ENCODE measurements around the gene CCDC13. TPM values are rescaled to one million over a fixed set of nuclear protein-coding genes. Genes with fewer than 3 reads are reported as not detected.

The CCDC13 gene
- total RNA-seq, 2 experiments from 2014 or later, result 0.38 TPM; not detected in 1

DNA sequence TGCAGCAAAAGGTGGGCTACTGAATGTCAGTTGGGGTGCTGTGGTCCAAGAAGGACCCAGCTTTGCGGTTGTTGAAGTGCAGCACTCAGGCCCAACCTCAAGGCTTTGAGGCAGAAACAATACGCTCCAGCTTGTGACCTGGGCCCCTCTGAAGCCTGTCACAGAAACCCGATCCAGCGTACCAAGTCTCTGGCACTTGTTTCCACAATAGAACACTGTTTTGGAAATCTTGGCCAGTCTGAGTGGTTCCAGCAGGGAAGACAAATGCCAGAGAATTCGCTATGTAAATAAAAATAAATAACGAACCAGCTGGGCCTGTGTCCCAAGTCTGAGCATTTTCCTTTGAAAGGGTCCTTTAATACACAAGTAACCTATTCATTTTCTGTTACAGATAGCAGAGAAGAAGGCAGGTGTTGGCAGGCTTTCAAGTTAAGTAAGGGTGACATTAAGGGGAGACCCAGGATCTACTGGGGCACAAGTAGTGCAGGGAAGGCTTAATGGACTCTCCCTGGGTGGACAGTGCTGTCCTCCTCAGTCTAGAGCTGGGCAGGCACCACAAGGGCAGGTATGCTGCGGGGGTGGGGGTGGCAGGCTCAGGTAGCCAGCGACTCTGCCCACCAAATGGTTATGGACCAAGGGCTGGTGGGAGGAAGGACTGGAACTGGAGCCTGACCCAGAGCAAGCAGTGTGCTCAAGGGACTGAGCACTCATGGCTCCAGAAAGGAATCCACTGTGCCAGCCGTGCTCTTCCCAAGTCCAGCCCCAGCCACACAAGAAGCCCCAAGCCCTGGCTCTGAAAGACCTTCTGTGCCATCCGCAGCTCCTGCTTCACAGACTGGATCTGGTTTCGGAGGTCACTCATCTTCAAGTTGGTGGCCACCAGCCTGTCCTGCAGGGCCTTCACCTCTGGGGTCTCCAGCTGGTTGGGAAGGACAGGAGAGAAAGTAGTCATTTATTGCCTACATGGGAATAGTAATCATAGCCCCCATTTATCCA is 26.3 kb downstream of the CCDC13 start:
- intact Hi-C loops (cut with DNase I, micrococcal nuclease), result loop anchor here in 1 of 2 experiments (5.0 kb wide), 1 partner anchor 164 kb away; the partner anchor contains the start of gene SEC22C
- TF ChIP-seq, protein P1, sequence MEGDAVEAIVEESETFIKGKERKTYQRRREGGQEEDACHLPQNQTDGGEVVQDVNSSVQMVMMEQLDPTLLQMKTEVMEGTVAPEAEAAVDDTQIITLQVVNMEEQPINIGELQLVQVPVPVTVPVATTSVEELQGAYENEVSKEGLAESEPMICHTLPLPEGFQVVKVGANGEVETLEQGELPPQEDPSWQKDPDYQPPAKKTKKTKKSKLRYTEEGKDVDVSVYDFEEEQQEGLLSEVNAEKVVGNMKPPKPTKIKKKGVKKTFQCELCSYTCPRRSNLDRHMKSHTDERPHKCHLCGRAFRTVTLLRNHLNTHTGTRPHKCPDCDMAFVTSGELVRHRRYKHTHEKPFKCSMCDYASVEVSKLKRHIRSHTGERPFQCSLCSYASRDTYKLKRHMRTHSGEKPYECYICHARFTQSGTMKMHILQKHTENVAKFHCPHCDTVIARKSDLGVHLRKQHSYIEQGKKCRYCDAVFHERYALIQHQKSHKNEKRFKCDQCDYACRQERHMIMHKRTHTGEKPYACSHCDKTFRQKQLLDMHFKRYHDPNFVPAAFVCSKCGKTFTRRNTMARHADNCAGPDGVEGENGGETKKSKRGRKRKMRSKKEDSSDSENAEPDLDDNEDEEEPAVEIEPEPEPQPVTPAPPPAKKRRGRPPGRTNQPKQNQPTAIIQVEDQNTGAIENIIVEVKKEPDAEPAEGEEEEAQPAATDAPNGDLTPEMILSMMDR (IDR thresholded peaks at IDR 0.05), result no peak
- Mint-ChIP-seq H3K9me3 (no peaks in the 10 kb centered on the region), H3K27ac (peak overlapping the region; percentile 88), H3K4me1 (ENCODE audit: low read depth) (peaks cover 57% of the 10 kb centered on the region), H3K4me3 (no peak overlapping the region), H3K36me3 (ENCODE audit: low read depth) (no peaks in the 10 kb centered on the region), H3K27me3 (no peaks in the 10 kb centered on the region)
- ATAC-seq (ENCODE audit: poor library complexity) (no peak), DNase-seq (no peak)
- H3K27me3 ChIP-seq (ENCODE audit: control insufficient read depth in 1 of 2, insufficient read depth in 2 of 2, low read length in 2 of 2), result no peaks in the 10 kb centered on the region
- POLR2A ChIA-PET, result interaction anchor here (0.6 to 1.5 kb wide), 6 partner anchors 9 to 799 kb away, joined by 3 to 5 read pairs (median 4); partner anchors contain the start of gene VIPR1
- no peaks in the 10 kb centered on the region for H3K9me3 ChIP-seq (ENCODE audit: control insufficient read depth in 1 of 2, insufficient read depth in 1 of 2, low read length in 2 of 2)
- H3K27ac ChIP-seq (ENCODE audit: low read depth in 1 of 2, low read length in 2 of 2), result peak overlapping the region in 1 of 2 donors; percentile 54
- H3K4me3 ChIP-seq (ENCODE audit: low read length), result no peak overlapping the region
- H3K4me1 ChIP-seq (ENCODE audit: insufficient read depth, low read length), result peaks cover 57% of the 10 kb centered on the region
- CTCF ChIA-PET, result no interaction called here
- no peaks in the 10 kb centered on the region for H3K36me3 ChIP-seq (ENCODE audit: insufficient read depth, low read length)

DNA sequence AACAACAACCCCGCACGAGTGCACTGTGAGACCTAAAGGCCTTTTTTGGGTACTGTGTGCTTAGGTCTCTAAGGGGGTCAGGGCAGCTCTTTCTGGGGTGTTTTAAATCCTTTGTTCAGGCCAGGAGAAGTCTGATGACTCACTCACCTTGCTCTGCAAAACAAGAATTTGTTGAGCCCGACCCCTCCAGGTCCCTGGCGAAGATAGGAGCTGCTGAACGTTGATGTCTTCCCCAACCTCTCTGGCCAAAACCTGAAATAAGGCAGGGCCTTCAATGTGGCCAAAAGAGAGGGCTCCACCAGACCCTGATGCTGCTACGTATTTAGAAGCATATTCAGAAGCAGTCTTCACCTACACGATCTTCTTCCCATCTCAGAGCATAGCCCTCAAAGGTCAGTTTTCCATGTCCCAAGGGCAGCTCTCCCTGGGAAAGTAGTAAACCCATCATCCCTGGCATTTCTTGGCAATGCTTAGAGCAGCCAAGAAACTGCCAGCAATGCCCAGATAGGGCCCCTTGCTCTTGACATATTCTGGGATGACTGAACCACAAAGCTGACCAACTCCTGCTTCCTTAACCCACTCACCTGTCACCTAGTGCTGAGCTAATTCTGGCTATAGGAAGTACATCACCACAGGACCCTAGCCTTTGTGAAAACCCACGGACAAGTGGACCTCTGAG is 27.1 kb downstream of the CCDC13 start:
- H3K9me3 Mint-ChIP-seq, result no peaks in the 10 kb centered on the region
- ATAC-seq (ENCODE audit: poor library complexity) (no peak), DNase-seq (peak in 1 of 14 experiments; percentile 4)
- ChIA-PET CTCF (no interaction called here), POLR2A (interaction anchor here (0.6 to 1.5 kb wide), 2 partner anchors 10 to 143 kb away, joined by 3 read pairs; no protein-coding TSS in a partner anchor)
- H3K4me1 ChIP-seq (ENCODE audit: insufficient read depth, low read length), result peaks cover 57% of the 10 kb centered on the region
- no peaks in the 10 kb centered on the region for H3K36me3 Mint-ChIP-seq (ENCODE audit: low read depth)
- no peak overlapping the region for H3K4me3 ChIP-seq (ENCODE audit: low read length)
- TF ChIP-seq, protein P1 (IDR thresholded peaks at IDR 0.05), result no peak
- no peaks in the 10 kb centered on the region for H3K9me3 ChIP-seq (ENCODE audit: control insufficient read depth in 1 of 2, insufficient read depth in 1 of 2, low read length in 2 of 2)
- H3K27ac Mint-ChIP-seq, result no peak overlapping the region
- H3K27me3 Mint-ChIP-seq, result no peaks in the 10 kb centered on the region
- intact Hi-C loops (cut with DNase I, micrococcal nuclease), result loop anchor here in 1 of 2 experiments (5.0 kb wide), 1 partner anchor 164 kb away; the partner anchor contains the start of gene SEC22C
- peaks cover 57% of the 10 kb centered on the region for H3K4me1 Mint-ChIP-seq (ENCODE audit: low read depth)
- no peaks in the 10 kb centered on the region for H3K27me3 ChIP-seq (ENCODE audit: control insufficient read depth in 1 of 2, insufficient read depth in 2 of 2, low read length in 2 of 2)
- H3K36me3 ChIP-seq (ENCODE audit: insufficient read depth, low read length), result no peaks in the 10 kb centered on the region
- H3K4me3 Mint-ChIP-seq, result no peak overlapping the region
- H3K27ac ChIP-seq (ENCODE audit: low read depth in 1 of 2, low read length in 2 of 2), result no peak overlapping the region

DNA sequence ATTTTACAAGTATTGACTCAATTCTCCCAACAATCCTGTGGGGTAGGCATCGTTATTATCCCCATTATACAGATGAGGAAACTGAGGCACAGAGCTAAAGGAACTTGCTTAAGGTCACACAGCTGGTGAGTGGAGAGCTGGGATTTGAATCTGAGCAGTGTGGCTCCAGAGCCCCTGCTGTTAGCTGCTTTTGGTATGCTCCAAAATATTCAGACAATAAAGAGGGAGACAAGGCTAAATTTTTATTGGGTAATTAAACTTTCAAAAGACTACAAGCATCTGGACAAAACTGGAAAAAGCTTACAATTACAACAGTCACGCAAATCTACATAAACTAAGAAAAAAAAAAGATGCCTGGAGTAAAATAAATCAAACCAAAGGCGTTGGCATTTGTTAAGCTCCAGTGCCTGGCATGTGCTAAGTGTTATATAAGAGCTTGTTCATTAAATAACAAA is 27.7 kb downstream of the CCDC13 start:
- CTCF ChIA-PET, result no interaction called here

More for the DNA sequence above, 27.7 kb downstream of the CCDC13 start:
- H3K36me3 Mint-ChIP-seq (ENCODE audit: low read depth), result no peaks in the 10 kb centered on the region
- no peak for DNase-seq
- Histone ChIP-seq H3K4me3 (ENCODE audit: low read length) (no peak overlapping the region), H3K4me1 (ENCODE audit: insufficient read depth, low read length) (peaks cover 57% of the 10 kb centered on the region), H3K36me3 (ENCODE audit: insufficient read depth, low read length) (no peaks in the 10 kb centered on the region), H3K27ac (ENCODE audit: low read depth in 1 of 2, low read length in 2 of 2) (no peak overlapping the region), H3K9me3 (ENCODE audit: control insufficient read depth in 1 of 2, insufficient read depth in 1 of 2, low read length in 2 of 2) (no peaks in the 10 kb centered on the region), H3K27me3 (ENCODE audit: control insufficient read depth in 1 of 2, insufficient read depth in 2 of 2, low read length in 2 of 2) (no peaks in the 10 kb centered on the region)
- POLR2A ChIA-PET, result interaction anchor here (0.6 to 1.5 kb wide), 2 partner anchors 11 to 143 kb away, joined by 3 read pairs; no protein-coding TSS in a partner anchor
- intact Hi-C loops (cut with DNase I, micrococcal nuclease), result loop anchor here in 1 of 2 experiments (5.0 kb wide), 1 partner anchor 163 kb away; the partner anchor contains the start of gene SEC22C
- H3K27ac Mint-ChIP-seq, result no peak overlapping the region
- H3K4me3 Mint-ChIP-seq, result no peak overlapping the region
- ATAC-seq (ENCODE audit: poor library complexity), result no peak
- TF ChIP-seq, protein P1 (IDR thresholded peaks at IDR 0.05), result no peak
- H3K27me3 Mint-ChIP-seq, result no peaks in the 10 kb centered on the region
- H3K4me1 Mint-ChIP-seq (ENCODE audit: low read depth), result peaks cover 57% of the 10 kb centered on the region
- H3K9me3 Mint-ChIP-seq, result no peaks in the 10 kb centered on the region

Measured in CD4-positive, alpha-beta T cell (primary cell).